Chondrocyte (in vitro differentiated cells): ENCODE measurements around the gene KLK8. TPM values are rescaled to one million over a fixed set of nuclear protein-coding genes. Genes with fewer than 3 reads are reported as not detected.

Experiments
- DNase-seq: peaks from one replicate; pipeline ENCODE4 v3.0.0; 2021; ENCODE audit warnings: mixed read lengths, low spot score
- H3K27ac Mint-ChIP-seq: one replicate; pipeline ENCODE4 v1.8.0; 2021; ENCODE audit warnings: mild to moderate bottlenecking, moderate library complexity, mixed read lengths; ENCODE audit not compliant: unreplicated experiment
- H3K27me3 Mint-ChIP-seq: 2 replicates; pipeline ENCODE4 v1.8.0; 2021; ENCODE audit warnings: low read depth, mixed read lengths
- H3K36me3 Mint-ChIP-seq: 2 replicates; pipeline ENCODE4 v1.8.0; 2021; ENCODE audit warnings: low read depth, mixed read lengths
- H3K4me1 Mint-ChIP-seq: 2 replicates; pipeline ENCODE4 v1.8.0; 2021; ENCODE audit warnings: low read depth, mild to moderate bottlenecking, mixed read lengths
- H3K4me3 Mint-ChIP-seq: one replicate; pipeline ENCODE4 v1.8.0; 2021; ENCODE audit warnings: mild to moderate bottlenecking, moderate library complexity, mixed read lengths; ENCODE audit not compliant: unreplicated experiment
- H3K9me3 Mint-ChIP-seq: 2 replicates; pipeline ENCODE4 v1.8.0; 2021; ENCODE audit warnings: low read depth, mixed read lengths
- total RNA-seq: library from RNA; stranded (reverse); gene quantifications from 3 replicates; pipeline ENCODE4 v1.2.1, GENCODE V29; 2021
- TF ChIP-seq, protein P1 (sequence below): fragments of 200-600 bp; sonication (generic); IDR thresholded peaks from 2 replicates; pipeline ENCODE4 v1.5.0; 2021; ENCODE audit warnings: antibody characterized with exemption, mild to moderate bottlenecking, moderate library complexity

Gene KLK8
- total RNA-seq, 1 donor from 2014 or later, result not detected

DNA sequence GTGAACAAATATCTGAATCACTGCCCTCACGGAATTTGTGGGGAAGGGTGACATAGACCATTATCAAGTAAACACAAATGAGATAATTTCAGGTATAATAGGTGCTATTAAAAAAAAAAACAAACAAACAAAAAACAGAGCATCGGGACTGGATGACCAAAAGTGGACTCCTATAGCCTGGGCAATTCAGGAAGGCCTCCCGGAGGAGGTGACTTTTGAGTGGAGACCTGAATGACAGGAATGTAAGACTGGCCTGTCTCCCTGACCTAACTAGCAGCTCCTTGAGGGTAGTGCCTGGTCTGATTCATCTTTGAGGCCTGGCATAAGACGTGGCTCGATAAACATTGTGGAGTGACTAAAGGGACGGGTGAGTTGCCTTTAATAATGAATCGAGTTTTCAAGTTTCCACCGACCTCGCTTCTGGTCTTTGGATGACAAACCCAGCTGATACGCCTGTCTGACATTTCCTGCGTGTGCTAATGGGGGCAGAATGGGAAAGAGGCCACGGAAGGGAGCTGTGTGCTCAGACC lies 11.3 kb upstream of the KLK8 start:
- TF ChIP-seq, protein P1, sequence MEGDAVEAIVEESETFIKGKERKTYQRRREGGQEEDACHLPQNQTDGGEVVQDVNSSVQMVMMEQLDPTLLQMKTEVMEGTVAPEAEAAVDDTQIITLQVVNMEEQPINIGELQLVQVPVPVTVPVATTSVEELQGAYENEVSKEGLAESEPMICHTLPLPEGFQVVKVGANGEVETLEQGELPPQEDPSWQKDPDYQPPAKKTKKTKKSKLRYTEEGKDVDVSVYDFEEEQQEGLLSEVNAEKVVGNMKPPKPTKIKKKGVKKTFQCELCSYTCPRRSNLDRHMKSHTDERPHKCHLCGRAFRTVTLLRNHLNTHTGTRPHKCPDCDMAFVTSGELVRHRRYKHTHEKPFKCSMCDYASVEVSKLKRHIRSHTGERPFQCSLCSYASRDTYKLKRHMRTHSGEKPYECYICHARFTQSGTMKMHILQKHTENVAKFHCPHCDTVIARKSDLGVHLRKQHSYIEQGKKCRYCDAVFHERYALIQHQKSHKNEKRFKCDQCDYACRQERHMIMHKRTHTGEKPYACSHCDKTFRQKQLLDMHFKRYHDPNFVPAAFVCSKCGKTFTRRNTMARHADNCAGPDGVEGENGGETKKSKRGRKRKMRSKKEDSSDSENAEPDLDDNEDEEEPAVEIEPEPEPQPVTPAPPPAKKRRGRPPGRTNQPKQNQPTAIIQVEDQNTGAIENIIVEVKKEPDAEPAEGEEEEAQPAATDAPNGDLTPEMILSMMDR, result no peak
- Mint-ChIP-seq H3K9me3 (no peaks in the 10 kb centered on the region), H3K27ac (no peak overlapping the region), H3K4me3 (no peak overlapping the region), H3K36me3 (no peaks in the 10 kb centered on the region), H3K27me3 (peaks cover 50% of the 10 kb centered on the region), H3K4me1 (peaks cover 6% of the 10 kb centered on the region)
- no peak for DNase-seq

DNA sequence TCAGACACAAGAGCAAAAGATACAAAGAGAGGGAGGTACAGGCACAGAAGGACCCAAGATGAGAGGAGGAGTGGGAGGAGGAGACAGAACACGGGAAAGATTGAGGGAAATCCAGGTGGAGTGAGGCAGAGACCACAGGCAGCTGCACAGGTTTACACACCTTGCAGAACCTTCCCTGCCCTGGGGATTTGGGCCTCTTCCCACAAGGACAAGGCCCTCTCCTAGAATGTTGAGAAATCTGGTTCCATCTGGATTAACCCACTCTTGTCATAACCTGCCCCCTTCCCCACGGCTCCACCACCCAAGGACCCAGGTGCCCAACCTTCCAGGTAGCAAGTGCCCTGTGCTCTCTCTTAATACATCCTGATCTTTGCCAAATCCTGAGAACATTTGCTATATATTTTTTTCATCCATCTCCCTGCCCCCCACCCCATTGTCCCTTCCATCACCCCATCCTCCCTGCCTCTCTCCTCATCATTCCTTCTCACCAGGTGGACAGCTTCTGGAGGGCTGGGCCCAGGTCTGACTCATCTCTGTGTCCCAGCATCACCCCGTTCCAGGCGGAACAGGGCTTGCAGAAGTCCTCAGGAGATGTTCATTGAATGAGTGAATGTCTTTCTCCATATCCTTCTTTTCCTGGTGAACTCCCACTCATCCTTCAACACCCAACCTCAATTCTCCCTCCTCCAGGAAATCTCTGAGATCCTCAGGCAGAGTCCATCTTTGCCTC lies 8.8 kb upstream of the KLK8 start:
- Mint-ChIP-seq H3K27me3 (peaks cover 36% of the 10 kb centered on the region), H3K27ac (no peak overlapping the region), H3K36me3 (no peaks in the 10 kb centered on the region), H3K9me3 (no peaks in the 10 kb centered on the region), H3K4me1 (no peaks in the 10 kb centered on the region), H3K4me3 (no peak overlapping the region)
- TF ChIP-seq, protein P1, result no peak
- no peak for DNase-seq

DNA sequence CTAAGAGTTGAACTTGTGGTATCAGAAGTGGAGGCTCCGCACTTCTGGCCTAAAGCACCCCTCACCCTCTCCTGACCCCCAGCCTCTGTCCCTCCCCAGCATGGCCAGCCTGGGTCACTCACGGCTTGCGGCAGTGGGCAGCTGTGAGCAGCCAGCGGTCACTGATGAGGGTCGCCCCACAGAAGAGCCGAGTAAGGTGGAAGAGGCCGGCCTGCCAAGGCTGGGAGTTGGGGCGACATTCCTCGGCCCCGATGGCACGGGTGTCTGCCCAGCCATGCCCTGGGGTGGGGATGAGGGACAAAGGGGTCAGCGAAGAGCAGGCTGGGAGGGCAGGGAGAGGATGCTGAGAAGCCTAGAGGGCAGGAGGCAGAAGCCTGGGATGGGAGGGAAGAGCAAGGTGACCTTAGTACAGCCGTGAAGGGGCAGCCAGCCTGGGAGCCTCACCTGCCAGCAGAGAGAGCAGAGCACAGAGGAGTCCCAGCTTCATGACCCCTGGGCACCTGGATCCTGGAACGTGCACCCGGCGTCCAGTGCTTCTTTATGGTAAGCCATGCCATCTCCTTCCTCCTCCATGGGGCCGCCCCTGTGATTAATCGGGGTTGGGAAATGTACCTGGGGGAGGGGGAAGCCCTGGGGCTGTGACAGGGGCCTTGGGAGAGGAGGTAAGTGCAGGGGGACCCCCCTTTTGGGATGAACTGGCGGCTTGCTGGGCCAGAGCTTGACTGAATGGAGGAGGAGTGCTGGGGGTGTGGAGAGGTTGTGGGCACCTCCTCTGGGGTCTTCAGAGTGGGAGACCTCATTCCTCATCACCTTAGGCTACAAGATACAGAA lies 7.9 kb upstream of the KLK8 start:
- DNase-seq, result no peak
- H3K27ac Mint-ChIP-seq, result no peak overlapping the region
- no peaks in the 10 kb centered on the region for H3K36me3 Mint-ChIP-seq
- TF ChIP-seq, protein P1, result no peak
- no peak overlapping the region for H3K4me3 Mint-ChIP-seq
- no peaks in the 10 kb centered on the region for H3K4me1 Mint-ChIP-seq
- no peaks in the 10 kb centered on the region for H3K9me3 Mint-ChIP-seq
- peaks cover 30% of the 10 kb centered on the region for H3K27me3 Mint-ChIP-seq

DNA sequence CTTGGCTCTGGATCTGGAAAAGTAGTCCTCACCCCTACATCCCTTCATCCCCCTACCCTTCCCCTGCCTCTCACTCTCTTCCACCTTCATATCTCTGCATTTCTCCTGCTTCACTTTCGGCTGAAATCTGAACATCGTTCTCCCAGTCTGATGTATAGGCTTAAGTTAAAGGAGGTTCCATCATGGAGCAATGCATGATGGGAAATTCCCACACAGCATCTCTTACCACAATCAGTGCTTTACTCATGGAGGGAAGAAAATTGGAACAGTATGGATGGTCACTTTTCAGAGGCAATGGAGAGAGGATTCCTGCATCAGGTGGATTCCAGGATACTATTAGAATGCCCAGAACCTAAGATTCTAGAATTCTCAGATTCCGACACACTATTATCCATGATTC lies 6.1 kb upstream of the KLK8 start:
- Mint-ChIP-seq H3K36me3 (no peaks in the 10 kb centered on the region), H3K27ac (no peak overlapping the region), H3K27me3 (peaks cover 28% of the 10 kb centered on the region), H3K4me1 (no peaks in the 10 kb centered on the region), H3K4me3 (no peak overlapping the region), H3K9me3 (no peaks in the 10 kb centered on the region)
- DNase-seq, result no peak
- TF ChIP-seq, protein P1, result no peak

DNA sequence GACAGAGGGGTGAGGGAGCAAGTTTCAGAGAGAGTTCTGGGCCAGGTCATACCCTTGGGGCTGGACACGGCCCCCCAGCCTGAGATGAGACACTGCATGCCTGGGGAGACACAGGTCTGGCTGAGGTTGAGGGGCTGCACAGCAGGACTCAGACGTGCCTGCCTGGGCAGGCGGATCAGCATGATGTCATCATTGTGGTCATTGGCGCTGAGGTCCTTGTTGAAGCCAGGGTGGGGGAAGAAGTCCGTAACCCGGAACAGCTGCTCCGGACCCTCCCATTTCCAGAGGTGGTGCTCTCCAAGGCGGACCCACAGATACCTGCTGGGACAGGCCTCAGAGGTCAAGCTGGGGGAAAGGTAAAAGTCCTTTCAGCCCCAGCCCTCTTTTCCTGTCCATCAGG lies 5.0 kb upstream of the KLK8 start:
- TF ChIP-seq, protein P1, result no peak
- no peak for DNase-seq
- no peaks in the 10 kb centered on the region for H3K4me1 Mint-ChIP-seq
- no peaks in the 10 kb centered on the region for H3K9me3 Mint-ChIP-seq
- no peaks in the 10 kb centered on the region for H3K36me3 Mint-ChIP-seq
- no peak overlapping the region for H3K4me3 Mint-ChIP-seq
- H3K27me3 Mint-ChIP-seq, result peaks cover 31% of the 10 kb centered on the region
- H3K27ac Mint-ChIP-seq, result no peak overlapping the region
